GM19397 (cell line): Measurements from ENCODE around the gene HCN2.
"Not testable (repeated sequence)": the region's sequence is repeated elsewhere in the genome, so short reads cannot be mapped to it uniquely, and the experiment has no call there.

Experiments
- ATAC-seq: cut with Tn5 transposase; IDR thresholded peaks from one replicate; pipeline ENCODE4 v1.9.1; 2021; ENCODE audit warnings: mild to moderate bottlenecking, moderate library complexity; ENCODE audit not compliant: unreplicated experiment

Gene HCN2

DNA sequence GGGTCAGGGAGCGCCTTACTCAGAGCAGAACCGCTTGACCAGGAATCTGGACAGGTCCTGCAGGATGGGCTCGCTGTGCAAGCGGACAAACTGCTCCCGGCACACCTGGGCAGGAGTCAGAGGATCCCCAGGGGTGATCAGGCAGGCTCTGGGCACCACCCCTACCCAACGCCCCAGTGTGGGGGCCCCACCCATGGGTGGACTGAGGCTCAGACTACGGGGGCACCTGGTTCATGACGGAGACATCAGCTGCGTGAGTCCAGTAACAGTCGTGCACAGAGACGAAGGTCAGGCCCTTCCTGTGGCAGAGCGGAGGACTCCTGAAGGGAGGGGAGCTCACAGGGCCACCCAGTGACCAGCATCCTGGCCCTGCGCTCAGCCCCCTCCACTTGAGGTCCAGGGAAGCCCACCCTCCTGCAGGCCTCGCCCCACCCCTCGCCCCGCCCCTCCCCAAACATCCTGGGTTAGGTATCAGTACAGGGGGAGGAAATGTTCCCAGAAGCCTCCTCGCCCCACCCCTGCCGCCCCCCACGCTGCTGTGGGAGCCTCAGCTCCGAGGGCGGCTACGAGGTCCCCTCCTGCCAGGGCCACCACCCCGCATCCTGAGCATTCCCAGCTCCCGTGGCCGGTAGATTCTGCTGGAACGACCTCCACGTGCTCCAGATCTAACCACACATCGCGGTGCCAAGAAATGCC is 28.0 kb downstream of the HCN2 start:
- ATAC-seq, result no peak

DNA sequence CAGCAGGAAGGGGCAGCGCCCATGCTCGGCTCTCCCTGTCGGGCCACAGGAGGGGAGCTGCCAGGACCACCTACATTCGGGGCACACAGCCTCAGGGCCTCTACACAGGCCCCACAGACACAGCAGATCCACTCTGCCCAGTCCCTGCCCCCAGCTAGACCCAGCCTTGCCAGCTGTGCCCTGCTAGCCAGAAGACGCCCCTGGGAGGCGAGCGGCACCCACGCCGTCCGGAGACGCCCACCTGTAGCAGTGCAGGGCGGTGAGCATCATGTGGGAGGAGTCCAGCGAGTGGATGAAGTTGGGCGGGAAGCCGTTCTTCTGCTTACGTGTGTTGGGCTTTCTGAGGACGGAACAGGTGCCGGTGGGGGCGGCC is 28.6 kb downstream of the HCN2 start:
- ATAC-seq, result no peak

DNA sequence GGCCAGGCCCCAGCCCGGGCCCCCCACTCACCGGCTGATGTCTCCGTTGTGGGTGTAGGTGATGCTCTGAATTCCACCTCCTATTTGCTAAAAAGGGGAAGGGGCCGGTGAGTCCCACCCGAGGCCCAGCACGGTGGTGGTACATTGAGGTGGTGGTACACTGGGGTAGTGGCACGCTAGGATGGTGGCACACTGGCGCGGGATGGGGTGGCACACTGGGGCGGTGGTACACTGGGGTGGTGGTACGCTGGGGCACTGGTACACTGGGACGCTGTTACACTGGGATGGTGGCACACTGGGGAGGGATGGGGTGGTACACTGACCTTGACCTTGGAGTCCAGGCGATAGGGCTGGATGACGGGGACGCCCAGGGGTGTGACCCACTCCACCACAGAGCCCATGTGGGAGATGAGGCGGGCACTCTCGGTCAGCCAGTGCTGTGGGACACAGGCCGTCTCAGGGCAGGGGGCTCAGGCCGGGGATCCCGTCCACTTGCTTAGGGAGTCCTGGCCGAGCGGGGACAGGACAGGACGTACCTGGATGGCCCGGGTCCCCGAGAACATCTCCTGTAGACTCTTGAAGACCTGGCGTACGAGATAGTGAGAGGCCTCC is 29.1 kb downstream of the HCN2 start:
- no peak for ATAC-seq

DNA sequence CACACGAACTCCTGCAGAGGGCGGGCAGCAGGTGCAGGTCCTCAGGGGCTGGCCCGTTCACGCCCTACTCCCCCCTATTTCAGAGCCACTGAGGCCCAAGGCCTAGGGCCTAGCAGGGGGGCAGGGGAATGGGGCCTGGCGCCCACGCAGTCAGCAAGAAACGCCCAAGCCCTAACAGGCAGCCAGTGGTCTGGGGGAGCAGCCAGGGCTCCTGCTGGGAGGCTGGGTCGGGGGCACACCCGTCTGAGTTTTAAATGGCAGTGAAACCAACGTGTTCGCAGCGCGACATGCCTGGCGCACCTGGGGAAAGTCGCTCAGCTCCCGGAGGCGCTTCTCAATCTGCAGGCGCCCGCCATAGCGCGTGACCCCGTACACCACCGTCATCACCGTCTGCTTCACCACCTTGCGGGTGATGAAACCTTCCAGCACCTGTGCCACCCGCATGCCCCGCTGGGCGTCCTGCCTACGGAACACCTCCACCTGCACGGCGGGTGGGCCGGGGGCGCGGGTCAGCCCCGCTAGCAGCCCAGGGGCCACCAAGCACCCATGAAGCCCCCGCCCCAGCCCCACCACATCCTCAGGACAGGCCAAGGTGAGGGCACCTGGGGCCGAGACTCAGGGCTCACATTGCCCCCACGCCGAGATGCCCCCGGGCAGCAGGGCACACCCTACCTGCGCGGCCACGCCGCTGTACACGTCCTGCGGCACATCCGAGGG is 29.8 kb downstream of the HCN2 start:
- ATAC-seq, result no peak

DNA sequence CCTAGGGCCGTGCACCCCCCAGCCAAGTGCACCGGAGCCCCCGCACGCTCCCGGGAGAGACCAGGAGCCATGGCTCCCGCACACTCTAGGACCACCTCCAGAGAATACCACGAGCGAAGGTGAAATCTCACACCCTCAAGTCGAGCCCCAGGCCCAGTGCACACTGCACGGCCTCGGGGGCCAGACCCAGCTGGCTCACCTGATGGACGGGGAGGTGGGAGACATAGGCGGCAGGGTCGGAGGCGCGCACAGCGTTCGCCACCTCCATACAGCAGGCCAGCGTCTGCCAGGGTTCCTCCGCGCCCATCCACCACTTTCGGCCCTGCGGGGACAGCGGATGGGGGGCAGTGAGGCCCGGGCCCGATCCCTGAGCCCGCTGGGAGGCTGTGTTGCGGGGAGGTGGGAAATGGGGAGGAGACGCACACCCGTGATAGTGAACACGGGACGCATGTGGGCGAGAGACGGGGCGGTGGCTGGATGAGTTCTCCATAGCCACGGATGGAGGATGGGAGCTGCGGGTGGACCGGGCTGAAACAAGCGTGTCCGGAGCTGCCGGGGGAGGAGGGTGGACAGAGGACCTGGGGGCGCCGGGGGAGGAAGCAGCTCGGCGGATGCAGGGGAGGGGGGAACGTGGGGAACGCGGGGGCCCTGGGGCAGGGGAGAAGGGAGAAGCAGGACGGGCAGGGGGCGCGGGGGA is 30.6 kb downstream of the HCN2 start:
- ATAC-seq, result no peak

DNA sequence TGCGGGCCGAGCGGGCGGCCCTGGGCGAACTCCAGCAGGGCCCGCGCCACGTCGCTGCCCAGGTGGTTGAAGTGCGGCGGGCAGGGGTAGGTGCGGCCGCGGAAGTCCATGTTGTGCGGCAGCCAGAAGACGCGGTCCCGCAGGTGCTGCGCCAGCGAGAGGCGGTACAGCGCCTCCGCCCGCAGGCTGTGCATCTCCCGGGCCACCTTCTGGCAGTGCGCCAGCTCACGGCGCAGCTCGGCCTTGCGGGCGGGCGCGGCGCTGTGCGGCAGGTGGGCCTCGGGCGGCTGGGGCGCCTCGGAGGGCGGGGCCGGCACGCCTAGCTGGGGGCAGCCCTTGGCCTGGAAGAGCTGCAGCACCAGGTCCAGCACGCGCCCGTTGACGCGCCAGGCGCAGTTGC is 31.5 kb downstream of the HCN2 start:
- not testable (repeated sequence) for ATAC-seq

DNA sequence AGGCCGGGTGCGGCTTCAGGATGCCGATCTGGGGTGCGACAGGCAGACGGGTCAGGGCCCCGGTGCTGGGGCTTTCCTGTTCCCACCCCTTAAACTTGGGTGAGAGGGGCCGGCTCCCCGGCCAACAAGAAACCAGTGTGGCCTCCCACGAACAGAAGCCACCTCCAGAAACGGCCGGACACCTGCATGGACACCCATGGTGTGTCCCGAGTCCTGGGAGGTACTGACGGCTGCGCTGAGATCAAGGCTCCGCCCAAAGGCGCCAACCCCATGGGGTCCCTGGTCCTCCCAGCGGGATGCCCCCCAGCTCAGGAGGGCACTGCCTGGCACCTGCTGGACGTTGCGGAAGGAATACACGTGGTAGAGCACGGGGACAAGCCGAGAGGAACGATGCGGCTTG is 32.1 kb downstream of the HCN2 start:
- no peak for ATAC-seq

DNA sequence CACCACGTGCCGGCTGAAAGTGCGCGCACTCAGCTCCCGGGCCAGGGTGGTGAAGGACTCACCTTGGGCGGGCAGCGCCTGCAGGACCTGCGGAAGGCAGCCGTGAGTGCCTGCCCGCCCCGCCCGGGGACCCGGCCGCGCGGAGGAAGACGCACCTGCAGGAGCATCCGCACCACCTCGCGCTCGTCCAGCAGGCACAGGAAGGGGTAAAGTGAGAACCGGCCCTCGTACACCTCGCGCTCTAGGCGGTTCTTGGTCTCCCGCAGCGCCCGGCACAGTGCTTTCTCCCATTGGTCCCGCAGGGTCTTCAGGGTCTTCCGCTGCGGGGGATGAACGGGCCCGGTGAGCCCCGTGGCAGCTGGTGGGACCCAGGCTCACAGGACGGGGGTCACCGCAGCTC is 33.0 kb downstream of the HCN2 start:
- no peak for ATAC-seq

DNA sequence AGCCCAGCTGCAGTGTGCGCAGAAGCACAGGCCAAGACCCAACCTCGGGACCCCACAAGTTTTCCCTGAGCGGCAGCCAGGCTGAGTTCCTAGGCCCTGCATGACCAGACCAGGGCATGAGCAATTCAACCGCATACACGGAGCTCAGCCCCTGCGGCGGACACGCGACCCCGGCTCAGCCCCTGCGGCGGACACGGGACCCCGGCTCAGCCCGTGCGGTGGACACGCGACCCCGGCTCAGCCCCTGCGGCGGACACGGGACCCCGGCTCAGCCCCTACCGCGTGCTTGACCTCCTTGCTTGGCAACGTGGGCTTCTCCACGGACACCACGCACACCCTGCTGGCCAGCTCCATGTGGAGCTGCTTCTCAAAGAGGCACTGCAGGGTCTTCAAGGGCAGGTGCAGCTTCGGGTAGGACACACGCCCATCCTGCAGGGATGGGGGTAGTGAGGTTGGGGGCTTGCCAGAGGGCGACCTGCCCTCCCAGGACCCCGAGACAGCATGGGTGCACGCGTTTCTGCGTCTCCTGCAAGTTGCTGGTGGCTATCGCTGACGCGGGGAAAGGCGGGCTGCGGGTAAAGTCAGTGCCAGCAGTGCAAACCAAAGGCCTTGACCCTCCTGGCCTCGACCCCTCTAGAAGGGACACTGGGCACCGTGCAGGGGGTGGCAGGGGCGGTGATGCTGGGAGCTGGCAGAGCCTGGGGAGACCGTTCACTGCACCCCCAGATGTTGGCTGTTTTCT is 33.7 kb downstream of the HCN2 start:
- ATAC-seq, result no peak

DNA sequence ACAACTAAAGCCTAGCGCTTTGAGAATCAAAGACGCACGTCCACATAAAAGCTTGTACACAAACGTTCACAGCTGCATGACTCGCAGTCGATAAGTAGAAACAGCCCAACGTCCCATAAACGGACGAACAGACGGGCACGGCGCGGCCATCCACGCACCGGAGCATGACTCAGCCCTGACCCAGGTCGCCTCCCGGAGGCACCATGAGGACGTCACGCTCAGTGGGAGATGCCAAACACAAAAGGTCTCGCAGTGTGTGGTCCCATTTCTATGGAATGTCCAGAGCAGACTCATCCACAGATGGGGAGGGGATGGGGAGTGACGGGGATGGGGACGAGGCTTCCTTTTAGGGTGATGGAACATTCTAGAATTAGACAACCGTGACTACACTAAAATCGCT is 34.3 kb downstream of the HCN2 start:
- no peak for ATAC-seq

DNA sequence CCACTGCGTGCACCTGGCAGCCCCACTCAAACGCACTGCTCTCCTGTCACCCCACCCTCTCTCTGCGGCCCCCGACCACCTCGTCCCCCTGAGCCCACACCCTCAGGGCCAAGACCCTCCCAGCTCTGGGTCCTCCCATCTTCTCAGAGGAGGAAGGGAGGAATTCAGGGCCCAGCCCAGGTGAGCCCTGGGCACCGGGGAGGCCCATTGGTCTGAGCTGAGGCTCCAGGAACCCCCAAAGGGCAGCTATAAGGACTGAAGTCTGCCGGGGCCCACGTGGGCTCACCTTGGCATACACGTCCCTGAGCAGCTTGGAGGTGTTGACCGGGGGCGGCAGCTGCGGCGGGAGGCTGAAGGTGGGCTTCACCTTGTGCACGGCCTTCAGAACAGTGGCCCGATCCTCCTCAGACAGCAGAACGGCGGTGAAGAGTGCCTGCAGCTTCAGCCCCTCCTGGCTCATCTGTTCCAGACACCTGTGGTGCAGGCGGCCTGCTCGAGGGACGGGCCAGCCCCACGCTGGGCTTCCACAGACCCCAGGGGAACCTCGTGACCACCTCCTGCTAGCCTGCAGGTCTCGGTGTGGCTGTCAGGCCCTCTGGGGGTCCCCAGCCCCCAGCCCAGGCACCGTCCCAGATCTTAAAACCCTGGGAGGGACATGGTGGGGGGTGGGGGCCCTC is 34.9 kb downstream of the HCN2 start:
- no peak for ATAC-seq

DNA sequence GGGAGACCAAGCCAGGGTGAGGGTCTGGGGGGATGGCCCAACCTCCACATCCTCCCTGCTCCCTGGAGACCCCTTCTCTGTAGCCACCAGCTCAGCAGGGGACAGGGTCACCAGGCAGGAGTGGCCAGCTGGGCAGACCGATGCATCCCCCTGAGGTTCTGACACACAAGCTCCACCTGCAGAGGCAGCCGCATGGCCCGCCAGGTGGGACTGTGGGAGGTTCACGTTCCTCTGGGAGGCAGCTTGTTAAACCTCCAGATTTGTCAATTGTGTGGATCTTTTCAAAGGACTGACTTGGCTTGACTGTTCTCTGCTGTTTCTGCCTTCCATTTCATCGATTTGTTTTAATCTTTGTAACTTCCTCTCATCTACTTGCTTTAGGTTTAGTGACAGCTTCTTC is 35.6 kb downstream of the HCN2 start:
- ATAC-seq, result no peak

DNA sequence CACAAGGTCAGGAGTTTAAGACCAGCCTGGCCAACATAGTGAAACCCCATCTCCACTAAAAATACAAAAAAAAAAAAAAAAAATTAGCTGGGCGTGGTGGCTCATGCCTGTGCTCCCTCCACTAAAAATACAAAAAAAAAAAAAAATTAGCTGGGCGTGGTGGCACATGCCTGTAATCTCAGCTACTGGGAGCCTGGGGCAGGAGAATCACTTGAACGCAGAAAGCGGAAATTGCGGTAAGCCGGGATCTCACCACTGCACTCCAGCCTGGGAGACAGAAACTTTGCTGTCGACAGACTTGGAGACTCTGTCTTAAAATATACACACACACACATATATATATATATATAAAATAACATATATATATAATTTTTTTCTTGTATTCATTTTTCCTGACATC is 36.9 kb downstream of the HCN2 start:
- ATAC-seq, result not testable (repeated sequence)

DNA sequence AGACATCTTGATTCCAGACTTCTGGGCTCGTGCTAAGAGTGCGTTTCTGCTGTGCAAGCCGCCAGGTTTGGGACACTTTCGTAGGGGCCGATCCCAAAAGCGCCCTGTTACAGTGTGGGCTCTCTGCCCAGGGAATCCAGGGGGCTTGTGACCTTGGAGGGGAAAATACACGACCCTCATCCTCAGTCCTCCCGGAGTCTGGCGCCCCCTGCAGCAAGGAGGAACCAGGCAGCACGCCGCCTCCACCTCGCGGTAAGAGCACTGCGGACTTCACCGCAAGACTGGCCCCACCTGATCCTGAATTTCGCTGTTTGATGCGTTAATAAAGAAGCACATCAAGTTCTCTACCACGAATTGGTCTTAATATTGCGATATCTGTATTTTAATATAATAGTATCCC is 38.5 kb downstream of the HCN2 start:
- ATAC-seq, result no peak

DNA sequence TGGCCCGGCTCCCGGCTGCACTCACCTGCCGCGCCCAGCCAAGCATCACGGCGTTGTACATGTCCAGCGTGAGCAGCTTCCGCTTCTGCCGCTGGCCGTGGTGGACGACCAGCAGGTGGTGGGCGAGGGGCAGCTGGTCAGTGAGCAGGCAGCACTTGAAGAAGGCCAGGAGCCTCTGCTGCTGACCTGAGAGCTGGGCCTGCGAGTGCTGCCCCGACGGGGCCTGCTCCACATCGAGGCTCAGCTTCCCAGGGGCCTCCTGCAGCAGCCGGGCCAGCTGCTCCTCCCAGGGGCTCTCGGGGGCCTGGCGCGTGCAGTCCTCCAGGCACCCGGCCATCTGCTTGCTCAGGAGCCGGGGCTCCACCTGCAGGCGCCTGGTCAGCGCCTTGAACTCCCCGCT is 39.8 kb downstream of the HCN2 start:
- ATAC-seq, result not testable (repeated sequence)

DNA sequence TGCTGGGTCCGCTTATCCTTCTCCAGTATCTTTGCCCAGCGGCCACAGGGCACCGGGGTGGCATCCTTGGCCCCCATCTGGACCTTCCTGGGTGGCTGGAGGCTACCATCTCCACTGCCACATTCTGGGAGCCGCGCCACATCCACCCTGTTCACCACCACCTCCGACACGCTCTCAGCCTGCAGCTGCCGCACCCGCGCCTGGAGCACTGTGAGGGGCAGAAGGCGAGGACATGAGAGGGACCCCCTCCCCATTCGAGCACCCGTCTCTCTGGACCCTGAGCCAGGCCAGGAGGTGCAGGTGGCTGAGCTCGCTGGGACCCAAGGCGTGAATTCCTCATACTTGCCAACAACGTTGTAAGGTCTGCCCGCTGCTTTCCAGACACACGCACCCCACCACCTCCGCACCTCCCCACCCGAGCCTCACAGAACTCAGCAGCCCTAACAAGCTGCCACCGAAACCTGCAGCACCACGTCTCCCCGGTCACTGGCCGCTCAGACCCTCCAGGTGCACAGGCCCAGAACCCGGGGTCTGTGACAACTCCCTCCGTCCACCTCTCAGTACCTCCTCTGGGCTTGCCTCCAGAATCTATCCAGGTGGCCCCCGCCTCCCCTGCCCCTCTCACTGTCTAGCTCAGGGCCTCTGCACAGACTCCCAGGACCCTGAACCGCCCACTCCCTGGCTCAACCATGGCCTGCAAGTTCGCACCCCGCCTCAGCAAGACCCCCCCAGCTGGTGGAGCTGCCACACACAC is 40.5 kb downstream of the HCN2 start:
- no peak for ATAC-seq

DNA sequence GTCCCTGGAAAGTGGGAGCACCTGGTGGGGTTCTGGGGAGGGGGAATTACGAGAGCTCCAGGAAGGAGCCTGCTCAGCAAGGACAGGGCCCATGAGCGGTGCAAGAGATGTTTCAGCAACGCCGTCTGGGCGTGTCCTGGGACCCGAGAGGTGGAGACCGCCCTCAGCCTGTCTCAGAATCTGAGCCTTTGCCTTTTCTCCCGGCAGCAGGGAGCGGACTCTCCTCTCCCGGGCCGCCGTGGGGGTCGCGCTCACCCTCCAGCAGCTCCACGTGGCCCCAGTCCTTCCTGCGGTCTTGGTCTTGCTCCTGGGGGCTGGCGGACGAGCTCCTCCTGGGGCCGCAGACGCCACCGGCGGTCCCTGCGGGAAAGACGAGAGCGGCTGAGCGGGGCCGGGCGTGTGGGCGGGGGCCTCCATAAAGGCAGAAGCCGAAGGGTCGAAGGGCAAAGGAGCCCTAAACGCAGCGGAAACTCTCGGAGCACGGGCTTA is 42.9 kb downstream of the HCN2 start:
- ATAC-seq, result peak; percentile 17

DNA sequence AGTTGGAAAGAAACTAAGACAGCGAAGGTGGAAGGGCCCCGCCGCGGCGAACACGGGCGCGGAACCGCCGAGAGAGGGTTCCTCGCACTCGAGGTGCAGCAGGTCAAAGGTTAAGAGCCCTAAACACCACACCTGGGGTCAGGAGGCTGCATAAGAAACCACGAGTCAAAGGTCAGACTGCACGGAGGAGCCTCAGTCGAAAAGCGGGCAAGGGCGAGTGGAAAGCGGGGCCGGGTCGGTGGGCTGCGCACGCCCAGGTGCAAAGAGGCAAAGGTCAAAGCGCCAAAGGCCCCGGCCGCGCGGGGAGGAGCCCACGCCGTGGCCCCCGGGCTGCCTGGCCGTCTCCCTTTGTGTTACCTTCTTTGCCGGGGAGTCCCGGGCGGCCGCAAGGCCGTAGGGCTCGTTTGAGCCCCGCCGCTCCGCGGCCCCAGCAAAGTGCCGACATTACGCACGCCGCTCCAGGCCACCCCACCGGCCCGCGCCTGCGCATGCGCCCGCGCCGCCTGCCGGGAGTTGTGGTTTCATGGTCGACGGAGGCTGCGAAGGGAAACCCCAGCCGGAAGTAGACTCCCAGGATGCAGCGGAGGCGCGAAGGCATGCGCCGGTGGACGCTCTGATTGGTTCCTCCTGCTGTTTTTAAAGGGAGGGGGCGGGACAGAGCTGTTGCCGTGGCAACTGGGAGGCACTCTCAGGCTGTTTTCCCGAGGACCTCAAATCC is 43.5 kb downstream of the HCN2 start, which contains the start of gene POLRMT:
Gene POLRMT (minus strand): TSS at position 470 of the 718 bp plus-strand sequence. CDS start 25 bp downstream, at position 445.
- peak; percentile 82 for ATAC-seq
